PC-9 (cell line): ENCODE measurements around the gene ENTHD1.

Source experiments
- EZH2 ChIP-seq: fragments of 200-600 bp; sonication (generic); IDR thresholded peaks from 2 replicates; pipeline ENCODE4 v1.8.0; 2017; ENCODE audit warnings: antibody characterized with exemption, low read depth
- TF ChIP-seq, protein P1 (sequence below): fragments of 200-600 bp; sonication (generic); conservative IDR thresholded peaks from 2 replicates; pipeline ENCODE4 v1.6.1; 2017; ENCODE audit warnings: mixed run types, antibody characterized with exemption, mild to moderate bottlenecking, moderate library complexity

DNA sequence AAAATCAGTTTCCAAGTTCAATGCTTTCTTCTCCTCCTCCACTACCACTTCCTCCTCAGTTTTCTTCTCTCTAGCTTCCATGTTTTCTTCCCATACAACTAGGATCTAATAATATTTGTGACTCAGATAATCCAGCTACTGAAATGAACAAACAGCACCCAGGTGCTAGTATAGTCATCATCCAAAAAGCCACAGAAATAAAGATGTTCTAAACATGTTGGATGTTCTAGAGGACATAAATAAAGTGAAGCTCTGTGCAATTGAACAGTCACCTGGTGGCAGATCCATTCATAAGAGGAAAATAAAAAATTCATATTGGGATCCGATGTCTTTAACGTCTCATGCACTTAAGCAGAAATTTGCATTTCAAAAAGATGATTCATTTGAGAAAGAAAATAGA lies 142.8 kb downstream of the ENTHD1 start:
- TF ChIP-seq, protein P1, sequence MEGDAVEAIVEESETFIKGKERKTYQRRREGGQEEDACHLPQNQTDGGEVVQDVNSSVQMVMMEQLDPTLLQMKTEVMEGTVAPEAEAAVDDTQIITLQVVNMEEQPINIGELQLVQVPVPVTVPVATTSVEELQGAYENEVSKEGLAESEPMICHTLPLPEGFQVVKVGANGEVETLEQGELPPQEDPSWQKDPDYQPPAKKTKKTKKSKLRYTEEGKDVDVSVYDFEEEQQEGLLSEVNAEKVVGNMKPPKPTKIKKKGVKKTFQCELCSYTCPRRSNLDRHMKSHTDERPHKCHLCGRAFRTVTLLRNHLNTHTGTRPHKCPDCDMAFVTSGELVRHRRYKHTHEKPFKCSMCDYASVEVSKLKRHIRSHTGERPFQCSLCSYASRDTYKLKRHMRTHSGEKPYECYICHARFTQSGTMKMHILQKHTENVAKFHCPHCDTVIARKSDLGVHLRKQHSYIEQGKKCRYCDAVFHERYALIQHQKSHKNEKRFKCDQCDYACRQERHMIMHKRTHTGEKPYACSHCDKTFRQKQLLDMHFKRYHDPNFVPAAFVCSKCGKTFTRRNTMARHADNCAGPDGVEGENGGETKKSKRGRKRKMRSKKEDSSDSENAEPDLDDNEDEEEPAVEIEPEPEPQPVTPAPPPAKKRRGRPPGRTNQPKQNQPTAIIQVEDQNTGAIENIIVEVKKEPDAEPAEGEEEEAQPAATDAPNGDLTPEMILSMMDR, result no peak
- TF ChIP-seq EZH2, result no peak
